A549 treated with RU486 at 1 μM for 4 hours (cell line): ENCODE measurements around the gene DHCR24. TPM values are rescaled to one million over a fixed set of nuclear protein-coding genes. Genes with fewer than 3 reads are reported as not detected.

ENCODE experiments used
- total RNA-seq: library from RNA; stranded (reverse); fragments of 200-300 nt; extraction: Qiagen RNA extraction; gene quantifications from 5 replicates; pipeline ENCODE4 v1.2.3, GENCODE V29; 2022; ENCODE audit warnings: low read depth

The DHCR24 gene
- 38.5 to 45.1 TPM (median 42.8 TPM) in 5 replicates for total RNA-seq

GRCh38 chr1:54886724-54887664, at the start of gene DHCR24:
Gene DHCR24, minus strand, starts transcription at chr1:54887195. Its CDS starts 76 bp downstream, at chr1:54887119.

GRCh38 chr1:54800899-54801759, 85.9 kb downstream of the DHCR24 start, which contains the start of gene TTC22:
Gene TTC22, minus strand, starts transcription at chr1:54801323. Its CDS starts 160 bp downstream, at chr1:54801163.

Other genes starting within 250 kb of the DHCR24 start
- not detected in 5 replicates for gene MROH7, start 245.4 kb downstream of the DHCR24 start, total RNA-seq
- gene TTC4, start 171.3 kb downstream of the DHCR24 start, total RNA-seq = 26.6 to 40.9 TPM (median 30.2 TPM) in 5 replicates
- 3.8 to 5.0 TPM (median 4.4 TPM) in 5 replicates for gene PARS2, start 122.7 kb downstream of the DHCR24 start, total RNA-seq
- 0.08 TPM in 1 of 5 replicates, not detected in the others for gene TTC22, start 85.9 kb downstream of the DHCR24 start, total RNA-seq
- gene TMEM61, start 93.4 kb upstream of the DHCR24 start, total RNA-seq = 0.35 to 0.42 TPM (median 0.38 TPM) in 4 of 5 replicates, not detected in the other
- gene BSND, start 111.7 kb upstream of the DHCR24 start, total RNA-seq = not detected in 5 replicates
- gene PCSK9, start 152.4 kb upstream of the DHCR24 start, total RNA-seq = 2.5 to 5.1 TPM (median 3.9 TPM) in 5 replicates